Measurements from ENCODE around the gene HIP1R.
"Not testable (repeated sequence)": the region's sequence is repeated elsewhere in the genome, so short reads cannot be mapped to it uniquely, and the experiment has no call there.

The HIP1R gene

GRCh38 chr12:122834921-122835749 lies at the start of gene HIP1R:
TSS of gene HIP1R (plus strand) at chr12:122835457. CDS start at chr12:122835551, 94 bp downstream.
- DNase-seq: no peak

- DNase-seq: no peak
Measured at GRCh38 chr12:122785503-122785902, 49.8 kb upstream of the HIP1R start.

DNA sequence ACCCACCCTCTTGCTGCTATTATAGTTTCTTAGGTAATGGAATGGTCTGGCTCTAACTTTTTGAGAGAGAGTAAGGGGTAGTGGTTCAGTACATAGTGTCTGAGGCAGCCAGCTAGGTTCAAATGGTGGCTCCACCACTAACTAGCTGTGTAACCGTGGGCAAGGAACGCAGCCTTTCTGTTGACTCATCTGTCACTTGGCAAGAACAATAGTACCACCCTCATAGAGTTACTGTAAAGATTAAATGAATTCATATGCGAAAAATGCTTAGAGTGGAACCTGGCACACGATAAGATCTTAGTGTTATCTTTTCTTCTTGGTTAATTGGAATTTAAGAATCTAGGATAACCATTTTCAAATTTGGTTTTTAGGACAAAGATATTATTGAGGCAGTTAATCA lies 46.9 kb upstream of the HIP1R start:
- no peak for DNase-seq

DNA sequence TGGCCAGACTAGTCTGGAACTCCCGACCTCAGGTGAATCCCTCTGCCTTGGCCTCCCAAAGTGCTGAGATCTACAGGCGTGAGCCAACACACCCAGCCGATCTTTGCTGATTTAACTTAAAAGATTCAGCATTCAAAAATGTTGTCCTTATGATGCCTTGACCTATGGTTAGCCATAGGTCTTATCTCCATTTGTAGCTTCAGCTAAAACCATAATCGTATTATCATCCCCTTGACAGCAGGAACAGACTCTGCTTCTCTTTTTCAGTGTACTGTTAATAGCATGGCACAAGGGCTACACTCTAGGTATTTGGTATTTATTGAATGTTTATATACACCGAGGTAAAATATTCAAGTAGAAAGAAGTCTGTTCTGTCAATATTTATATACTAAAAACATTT lies 45.6 kb upstream of the HIP1R start:
- no peak for DNase-seq

DNA sequence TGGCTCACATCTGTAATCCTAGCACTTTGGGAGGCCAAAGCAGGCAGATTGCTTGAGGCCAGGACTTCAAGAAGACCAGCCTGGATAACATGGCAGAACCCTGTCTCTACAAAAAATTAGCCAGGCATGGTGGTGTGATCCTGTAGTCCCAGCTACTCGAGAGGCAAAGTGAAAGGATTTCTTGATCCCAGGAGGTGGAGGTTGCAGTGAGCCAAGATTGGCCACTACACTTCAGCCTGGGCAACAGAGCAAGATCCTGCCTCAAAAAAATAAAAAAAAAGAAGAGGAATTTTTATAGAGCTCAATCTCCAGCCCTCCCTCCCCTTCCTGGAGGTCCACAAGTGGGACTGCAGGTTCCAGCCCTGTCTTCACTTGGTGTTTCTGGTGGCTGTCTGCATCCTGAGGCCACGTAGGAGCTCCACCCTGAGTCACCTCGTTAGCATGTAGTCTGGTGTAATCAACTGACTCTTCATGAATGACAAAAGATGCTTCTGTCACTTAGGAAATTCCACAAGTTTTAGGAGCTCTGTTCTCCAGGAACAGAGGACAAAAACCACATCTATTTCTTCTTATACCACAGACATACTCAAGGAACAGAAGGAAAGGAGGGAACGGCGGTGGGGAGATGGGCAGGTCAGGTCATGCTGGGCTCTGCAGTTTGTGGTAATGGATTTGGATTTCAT lies 44.7 kb upstream of the HIP1R start:
- DNase-seq: no peak

GRCh38 chr12:122793685-122794106 lies 41.6 kb upstream of the HIP1R start:
- DNase-seq: peak; percentile 26

DNA sequence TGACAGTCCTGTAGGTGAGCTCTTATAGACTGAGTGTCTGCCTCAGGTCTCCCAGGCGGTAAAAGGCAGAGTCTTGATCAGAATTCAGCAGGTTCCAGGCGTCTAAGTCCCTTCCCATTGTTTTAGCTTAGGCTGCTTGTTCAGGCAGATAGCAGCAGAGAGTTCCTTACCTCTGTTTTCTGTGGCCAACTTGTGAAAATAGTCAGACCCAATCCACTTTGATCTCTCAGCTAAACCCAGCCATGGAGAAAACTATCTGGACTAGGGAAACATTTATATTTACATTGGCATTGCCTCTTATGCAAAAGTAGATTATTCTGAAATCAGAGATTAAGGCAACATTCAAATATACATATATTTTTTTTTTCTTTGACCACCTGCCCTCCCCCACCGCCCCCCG lies 39.5 kb upstream of the HIP1R start:
- no peak for DNase-seq

DNA sequence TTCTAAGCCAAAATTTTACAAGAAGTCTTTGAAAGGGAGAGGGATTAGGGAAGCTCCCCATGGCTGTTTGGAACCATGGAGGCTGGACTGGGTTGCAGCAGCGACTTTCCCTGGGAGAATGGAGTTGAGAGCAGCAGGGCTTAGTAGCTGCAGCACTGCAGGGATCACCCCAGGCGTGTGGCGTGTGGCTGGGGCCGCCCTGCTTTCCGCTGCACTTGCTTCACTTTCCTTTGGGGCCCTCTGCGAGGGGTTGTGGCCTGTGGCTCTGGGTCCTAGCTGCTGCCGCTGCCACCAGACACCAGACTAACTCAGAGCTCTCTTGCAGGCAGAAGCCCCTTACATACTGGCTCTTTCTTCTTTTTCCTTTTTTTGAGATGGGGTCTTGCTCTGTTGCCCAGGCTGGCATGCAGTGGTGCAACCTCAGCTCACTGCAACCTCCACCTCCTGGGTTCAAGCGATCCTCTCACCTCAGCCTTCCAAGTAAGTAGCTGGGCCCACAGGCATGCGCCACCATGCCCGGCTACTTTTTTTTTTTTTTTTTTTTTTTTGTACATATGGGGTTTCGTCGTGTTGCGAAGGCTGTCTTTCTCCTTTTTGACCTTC lies 35.5 kb upstream of the HIP1R start:
- no peak for DNase-seq

- DNase-seq: no peak
Measured at GRCh38 chr12:122803937-122804336, 31.3 kb upstream of the HIP1R start.

GRCh38 chr12:122804957-122805356 lies 30.3 kb upstream of the HIP1R start:
- not testable (repeated sequence) for DNase-seq

GRCh38 chr12:122807651-122808050 lies 27.6 kb upstream of the HIP1R start:
- DNase-seq: no peak

GRCh38 chr12:122811777-122812176 lies 23.5 kb upstream of the HIP1R start:
- no peak for DNase-seq

DNA sequence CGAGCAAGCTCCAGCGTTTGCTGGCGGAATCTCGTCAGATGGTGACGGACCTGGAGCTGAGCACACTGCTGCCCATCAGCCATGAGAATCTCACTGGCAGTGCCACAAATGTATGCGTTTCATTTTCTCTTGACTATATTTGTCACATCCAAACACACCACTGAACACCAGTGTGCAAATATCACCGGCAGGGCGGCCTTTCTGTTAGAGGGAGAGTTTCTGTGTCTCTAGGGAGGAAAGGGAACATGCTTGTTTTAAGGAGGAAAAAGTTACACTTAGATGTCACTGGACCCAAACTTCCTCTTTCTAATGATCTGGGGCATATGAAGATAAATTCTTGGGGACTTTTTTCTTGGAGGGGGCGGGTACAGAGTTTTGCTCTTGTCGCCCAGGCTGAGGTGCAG lies 21.9 kb upstream of the HIP1R start:
- no peak for DNase-seq

DNA sequence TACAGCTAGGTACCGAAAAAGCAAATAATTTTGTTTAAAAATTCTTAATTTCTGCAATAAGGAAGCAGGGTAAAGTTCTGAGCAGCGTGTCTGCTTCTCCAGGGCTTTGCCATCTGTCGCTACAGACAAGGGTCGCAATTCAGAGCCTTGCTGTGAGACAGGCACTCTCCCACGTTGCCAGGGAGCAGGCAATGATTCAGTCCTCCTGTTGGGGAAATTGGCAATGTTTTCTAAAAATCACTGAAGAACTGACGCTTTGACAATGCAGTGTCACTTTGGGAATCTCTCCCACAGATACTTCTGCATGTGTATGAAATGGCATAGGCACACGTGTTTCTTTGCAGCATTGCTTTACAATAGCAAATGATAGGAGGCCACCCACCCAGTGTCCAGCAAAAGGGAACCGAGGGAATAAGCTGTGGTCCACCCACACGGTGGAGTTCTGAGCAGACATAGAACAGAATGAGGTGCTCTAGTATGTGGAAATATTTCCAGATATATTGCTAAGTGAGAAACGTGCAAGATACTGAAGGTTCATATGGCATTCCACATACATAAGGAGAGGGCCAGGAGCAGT lies 16.0 kb upstream of the HIP1R start:
- peak; percentile 42 for DNase-seq

- DNase-seq: no peak
Measured at GRCh38 chr12:122820138-122820537, 15.1 kb upstream of the HIP1R start.

- no peak for DNase-seq
Measured at GRCh38 chr12:122820838-122821271, 14.4 kb upstream of the HIP1R start.

DNA sequence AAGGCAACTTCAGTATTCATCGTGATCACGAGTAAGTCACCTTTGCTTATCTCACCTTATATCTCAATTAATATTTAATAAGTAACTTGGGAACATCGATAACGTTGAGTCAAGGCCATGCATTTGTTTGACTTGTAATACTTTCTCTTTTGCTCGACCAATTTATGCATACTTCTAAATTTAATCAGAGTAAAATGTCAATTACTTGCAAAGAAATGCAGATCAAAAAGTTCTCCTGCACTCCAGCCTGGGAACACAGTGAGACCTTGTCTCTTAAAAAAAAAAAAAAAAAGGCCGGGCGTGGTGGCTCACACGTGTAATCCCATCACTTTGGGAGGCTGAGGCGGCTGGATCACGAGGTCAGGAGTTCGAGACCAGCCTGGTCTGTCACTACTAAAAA lies 11.8 kb upstream of the HIP1R start:
- no peak for DNase-seq

DNA sequence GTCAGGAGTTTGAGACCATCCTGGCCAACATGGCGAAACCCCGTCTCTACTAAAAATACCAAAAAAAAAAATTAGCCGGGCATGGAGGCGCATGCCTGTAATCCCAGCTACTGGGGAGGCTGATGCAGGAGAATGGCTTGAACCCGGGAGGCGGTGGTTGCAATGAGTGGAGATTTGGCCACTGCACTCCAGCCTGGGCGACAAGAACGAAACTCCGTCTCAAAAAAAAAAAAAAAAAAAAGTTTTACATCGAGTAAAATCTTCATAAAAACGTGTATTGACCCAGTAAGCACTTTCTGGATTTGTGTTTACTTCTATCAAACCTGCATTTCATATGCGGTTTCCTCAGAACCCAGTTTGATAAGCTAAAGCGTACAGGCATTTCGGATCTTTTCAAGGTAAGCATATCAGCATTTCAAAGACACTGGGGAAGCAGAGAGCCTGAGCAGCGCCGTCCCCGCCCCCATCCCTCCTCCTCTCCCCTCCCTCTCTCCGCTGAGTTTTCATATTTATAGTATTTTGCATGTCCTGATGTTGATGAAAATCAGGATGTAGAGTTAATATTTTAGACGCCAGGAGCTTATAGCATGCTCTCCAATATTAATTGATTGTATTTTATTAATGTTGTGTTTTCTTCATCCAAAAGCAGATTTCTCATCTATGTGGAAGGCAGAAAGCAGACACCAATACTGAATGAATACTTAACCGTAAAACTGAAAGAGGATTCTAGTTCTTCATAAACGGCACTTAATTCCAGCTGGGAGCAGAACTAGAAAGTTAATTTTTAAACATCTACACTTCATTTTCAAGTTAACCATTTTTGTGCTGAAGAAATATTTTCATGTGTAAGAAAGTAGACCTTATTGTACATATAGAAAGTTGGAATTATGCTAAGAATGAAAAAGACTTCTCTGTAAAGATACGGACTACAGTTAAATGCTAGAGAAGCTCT lies 9.2 kb upstream of the HIP1R start:
- DNase-seq: no peak

DNA sequence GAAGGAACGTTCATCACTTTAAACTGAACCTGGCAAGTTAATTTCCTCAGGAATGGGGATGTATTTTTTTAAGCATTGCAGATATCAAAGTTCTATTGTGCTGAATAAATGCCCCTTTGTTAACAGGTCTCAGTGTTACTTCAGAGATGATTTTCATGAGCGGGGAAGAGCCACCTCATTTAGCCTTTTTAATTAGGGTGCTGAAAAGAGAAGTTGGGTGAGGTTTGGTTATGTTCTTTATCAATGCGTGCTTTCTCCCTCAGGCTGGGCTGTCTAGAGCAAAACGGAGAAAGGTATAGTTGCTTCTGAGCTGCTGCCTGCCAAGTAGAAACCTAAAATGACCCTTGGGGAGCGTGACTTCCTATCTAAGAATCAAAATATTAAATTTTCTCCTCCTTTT lies 8.0 kb upstream of the HIP1R start:
- DNase-seq: no peak

DNA sequence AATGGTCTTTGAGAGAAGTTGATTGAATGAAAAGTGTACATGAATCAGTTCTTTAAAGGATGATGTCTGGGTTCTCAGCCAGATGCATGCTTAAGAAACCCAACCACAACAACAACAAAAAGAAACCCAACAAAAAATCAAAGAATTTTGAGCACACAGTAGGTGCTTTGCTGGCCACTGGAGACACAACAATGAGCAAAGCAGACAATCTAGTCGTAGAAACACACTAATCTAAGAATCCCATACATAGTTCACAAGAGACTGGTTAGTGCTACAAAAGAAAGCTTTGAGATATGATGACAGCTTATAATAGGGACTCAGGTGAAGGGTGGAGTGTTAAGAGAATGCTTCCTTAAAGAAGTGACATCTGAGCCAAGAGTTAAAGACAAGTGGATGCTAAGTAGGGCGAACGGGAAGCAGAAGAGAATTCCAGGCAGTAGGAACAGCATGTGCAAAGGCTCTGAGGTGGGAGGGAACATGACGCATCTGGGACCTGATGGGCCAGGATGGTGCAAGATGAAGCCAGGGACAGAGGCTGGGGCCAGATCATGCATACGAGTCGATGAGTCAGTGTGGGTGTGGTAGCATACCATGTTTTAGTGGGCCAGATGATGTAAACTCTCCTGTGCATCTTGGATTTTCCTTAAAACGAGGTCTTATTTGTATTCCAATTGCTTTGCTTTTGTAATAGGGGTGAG lies 4.6 kb upstream of the HIP1R start:
- no peak for DNase-seq

DNA sequence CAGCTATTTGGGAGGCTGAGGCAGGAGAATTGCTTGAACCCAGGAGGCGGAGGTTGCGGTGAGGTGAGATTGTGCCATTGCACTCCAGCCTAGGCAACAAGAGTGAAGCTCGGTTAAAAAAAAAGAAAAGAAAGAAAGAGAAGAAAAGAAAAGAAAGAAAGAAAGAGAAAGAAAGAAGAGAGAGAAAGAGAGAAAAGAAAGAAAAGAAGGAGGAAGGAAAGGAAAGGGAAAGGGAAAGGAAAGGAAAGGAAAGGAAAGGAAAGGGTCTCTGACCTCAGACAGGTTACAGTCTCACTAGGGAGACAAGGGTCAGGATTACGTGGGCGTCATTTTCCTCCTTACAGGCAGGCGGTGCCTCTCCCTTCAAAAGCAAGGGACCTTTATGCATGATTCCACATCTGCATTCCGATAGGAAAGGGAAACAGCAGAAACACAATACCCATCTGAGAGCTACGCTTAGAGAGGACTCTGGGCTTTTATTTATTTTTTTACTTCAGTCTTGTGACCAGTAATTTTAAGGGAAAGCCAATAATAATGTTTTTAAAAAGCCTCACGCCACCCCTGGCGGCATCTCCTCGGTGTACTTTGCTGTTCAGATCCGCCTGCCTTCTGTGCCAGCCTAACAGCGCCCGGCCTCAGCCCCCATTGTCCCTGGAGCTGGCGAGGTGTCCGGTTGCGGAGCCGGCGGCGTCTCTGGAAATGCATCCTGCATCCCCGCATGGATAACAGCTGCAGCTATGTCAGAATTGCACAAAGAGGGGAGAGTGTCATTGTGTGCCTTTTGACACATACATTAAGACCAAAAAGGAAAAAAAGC lies 945 bp upstream of the HIP1R start:
- DNase-seq: no peak
